H4 (cell line): ENCODE results near the gene ACOT7. TPM values are rescaled to one million over a fixed set of nuclear protein-coding genes. Genes with fewer than 3 reads are reported as not detected.

Source experiments
- DNase-seq: peaks from one replicate; pipeline ENCODE4 v3.0.0-alpha.2; 2015; ENCODE audit warnings: low spot score
- total RNA-seq: library from RNA; depleted of rRNA; stranded (reverse); fragments of >200 nt; shearing (Covaris generic); gene quantifications from 2 replicates; pipeline ENCODE4 v1.2.3, GENCODE V29; 2014

The ACOT7 gene
- total RNA-seq, 1 experiment from 2014 or later: 50.6 TPM

- DNase-seq: peak; percentile 63
Measured at GRCh38 chr1:6363085-6363884, 30.3 kb downstream of the ACOT7 start.

DNA sequence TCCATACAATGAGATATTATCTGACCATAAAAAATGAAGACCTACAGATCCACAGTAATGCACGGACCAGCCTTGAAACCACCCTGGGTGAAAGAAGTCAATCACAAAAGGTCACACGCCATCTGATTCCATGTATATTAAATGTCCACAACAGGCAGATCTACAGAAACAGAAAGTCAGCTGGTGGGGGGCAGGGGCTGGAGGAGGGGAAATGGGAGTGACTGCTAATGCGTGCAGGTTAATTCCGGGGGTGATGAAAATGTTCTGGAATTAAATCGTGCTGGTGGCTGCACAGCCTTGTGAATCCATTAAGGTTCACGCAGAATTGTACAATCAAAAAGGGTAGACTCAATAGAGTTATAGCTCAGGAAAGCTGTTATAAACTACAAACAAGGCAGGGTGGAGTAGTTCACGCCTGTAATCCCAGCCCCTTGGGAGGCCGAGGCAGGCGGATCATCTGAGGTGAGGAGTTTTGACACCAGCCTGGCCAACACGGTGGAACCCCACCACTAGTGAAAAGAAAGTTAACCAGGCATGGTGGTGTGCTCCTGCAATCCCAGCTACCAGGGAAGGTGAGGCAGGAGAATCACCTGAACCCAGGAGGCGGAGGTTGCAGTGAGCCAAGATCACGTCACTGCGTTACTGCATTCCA is 32.3 kb downstream of the ACOT7 start:
- no peak for DNase-seq

GRCh38 chr1:6360517-6361070 is 33.0 kb downstream of the ACOT7 start:
- no peak for DNase-seq

GRCh38 chr1:6360117-6360496 is 33.5 kb downstream of the ACOT7 start:
- DNase-seq: no peak

GRCh38 chr1:6359216-6360116 is 34.1 kb downstream of the ACOT7 start:
- DNase-seq: peak; percentile 90

GRCh38 chr1:6358757-6359201 is 34.8 kb downstream of the ACOT7 start:
- peak; percentile 96 for DNase-seq

DNA sequence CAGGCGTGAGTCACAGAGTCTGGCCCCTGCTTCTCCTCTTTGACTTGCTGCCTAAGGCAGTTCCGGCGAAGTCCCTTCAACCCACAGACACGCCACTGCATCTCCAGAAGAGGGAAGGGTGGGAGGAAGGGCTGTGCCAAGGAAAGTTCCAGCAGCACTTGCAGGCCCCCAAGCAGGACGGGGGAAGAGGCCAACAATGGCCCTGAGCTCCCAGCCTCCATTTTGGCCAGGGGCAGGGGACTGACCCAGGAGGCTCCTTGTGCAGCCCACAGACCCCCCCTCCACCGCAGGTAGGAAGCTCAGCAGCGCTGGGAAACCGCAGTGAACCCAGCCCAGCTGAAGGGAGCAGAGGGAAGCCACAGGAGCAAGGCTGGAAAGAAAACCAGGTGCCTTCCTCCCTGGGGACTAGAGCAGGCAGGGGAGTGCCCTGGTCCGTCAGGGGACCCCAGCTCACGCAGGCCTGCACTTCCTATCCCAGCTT is 35.4 kb downstream of the ACOT7 start:
- peak; percentile 94 for DNase-seq

GRCh38 chr1:6357243-6357936 is 36.2 kb downstream of the ACOT7 start:
- no peak for DNase-seq

DNA sequence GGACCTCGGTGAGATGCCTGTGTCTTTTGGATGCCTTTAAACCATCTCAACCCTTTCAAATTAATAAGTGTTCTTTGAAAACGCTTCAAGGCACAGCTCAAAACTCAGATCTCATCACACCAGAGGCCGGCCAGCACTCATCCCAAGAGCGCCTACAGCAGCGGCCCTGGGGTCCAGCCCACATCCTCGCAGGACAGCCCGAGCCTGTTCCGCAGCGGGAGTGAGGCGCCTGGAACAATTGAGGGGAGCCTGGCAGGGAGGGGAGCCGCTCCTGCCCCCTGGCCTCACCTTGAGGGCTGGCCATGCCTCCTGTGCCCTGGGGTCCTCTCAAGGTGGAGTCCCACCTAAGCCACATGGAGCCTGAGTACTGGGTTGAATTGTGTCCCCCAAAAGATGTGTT is 37.9 kb downstream of the ACOT7 start:
- DNase-seq: no peak

DNA sequence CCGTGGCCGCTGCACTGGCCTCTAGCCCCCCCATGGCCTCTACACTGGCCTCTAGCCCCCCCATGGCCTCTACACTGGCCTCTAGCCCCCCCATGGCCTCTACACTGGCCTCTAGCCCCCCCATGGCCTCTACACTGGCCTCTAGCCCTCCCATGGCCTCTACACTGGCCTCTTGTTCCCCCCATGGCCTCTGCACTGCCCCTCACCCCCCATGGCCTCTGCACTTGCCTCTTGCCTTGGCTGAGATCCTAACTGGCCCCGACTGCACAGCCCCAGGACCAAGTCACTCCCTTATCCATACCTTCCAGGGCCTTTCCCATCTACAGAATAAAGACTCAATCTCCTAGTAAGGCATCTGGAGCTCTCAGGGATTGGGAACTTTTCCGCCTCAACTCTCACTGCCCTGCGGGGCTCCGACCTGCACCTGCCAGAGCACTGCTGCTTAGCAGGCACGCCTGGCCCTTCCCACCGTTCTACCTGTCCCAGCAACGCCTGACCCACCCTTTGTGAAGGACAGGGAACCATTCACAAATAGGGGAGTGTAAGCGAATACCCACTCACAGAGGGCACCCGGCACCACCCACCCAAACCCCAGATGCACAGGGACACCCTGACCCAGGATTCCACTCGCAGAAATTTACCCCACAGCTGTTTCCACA is 38.8 kb downstream of the ACOT7 start:
- no peak for DNase-seq

DNA sequence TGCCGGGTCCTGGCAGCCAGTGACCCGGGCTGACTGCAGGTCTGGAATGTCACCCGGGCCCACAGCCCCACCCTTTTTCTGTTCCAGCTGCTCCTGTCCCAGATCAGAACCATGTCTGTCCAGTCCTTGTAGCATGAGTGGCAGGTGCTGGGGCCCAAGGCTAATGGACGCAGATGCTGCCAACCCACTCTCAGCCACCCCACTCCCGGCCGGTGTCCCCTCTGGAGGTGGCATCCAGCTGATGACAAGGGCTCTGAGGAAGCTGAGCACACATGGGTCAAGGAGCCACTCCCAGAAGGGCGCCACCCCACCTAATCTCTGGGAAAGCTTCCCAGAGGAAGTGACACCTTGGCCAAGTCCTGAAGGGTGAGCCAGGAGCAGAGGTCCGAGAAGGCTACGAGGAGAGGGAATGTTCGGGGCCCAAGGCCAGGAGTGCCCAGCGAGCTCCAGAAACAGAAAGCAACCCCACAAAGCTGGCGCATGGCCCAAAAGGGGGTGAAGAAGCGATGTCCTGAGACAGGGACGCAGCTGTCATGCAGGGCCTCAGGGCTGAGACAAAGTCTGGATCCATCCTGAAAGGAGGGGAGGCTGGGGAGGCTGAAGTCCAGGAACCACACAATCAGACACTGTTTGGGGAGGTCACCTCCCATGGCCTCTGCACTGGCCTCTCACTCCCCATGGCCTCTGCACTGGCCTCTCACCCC is 39.5 kb downstream of the ACOT7 start:
- peak; percentile 35 for DNase-seq

GRCh38 chr1:6353619-6353954 is 40.0 kb downstream of the ACOT7 start:
- DNase-seq: no peak

GRCh38 chr1:6352138-6352563 is 41.4 kb downstream of the ACOT7 start:
- no peak for DNase-seq

- no peak for DNase-seq
Measured at GRCh38 chr1:6351480-6352137, 42.0 kb downstream of the ACOT7 start.

- no peak for DNase-seq
Measured at GRCh38 chr1:6350416-6351088, 43.0 kb downstream of the ACOT7 start.

GRCh38 chr1:6349254-6349943 is 44.2 kb downstream of the ACOT7 start:
- DNase-seq: no peak

DNA sequence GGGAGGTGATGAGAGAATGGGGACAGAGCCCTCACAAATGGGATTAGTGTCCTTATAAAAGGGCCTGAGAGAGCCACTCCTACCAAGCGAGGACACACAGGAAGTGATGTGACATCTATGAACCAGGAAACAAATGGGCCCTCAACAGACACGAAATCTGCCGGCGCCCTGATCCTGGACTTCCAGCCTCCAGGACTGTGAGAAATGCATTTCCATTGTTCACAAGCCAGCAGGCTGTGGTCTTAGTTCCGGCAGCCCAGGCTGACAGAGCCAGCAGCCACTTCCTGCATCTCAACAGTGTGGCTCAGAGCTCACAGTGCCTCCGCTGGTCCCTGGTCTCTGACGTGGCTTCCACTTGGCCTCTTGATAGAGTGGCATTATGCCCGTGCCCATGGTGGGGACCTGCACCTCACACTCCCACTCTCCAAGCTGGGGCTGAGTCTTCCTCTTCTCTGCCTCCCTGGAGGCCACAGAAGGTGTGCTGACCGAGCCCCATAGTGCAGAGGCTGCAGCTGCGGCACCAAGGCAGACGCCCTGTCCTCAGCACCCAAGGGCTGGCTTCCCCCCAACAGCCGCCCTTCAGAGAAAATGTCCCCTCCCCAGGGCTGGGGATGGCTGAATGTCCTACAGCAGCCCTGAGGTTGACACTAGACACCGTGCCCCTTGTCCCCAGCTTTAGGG is 44.9 kb downstream of the ACOT7 start:
- peak; percentile 59 for DNase-seq
